Measurements from ENCODE around the gene AMIGO1.

AMIGO1 gene

DNA sequence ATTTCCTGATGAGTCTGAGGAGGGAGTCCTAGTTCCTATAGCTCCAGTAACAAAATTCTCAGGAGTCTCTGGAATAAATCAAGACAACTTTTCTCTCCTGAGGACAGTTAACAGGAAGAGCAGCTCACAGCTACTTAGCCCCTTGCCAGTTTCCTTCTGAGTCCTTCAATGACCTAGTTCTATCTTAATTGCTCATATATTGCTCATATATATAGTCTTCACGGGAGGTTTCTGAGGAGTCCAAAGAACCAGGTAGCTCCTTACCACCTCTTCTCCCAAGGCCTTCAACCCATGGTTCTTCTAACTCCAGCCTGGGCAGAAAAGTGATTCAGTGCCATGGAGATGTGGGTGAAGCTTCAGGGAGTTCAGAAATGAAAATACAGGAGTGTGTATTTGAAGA lies 4.6 kb downstream of the AMIGO1 start:
- Histone ChIP-seq H3K79me2 (ENCODE audit: control insufficient read depth, low read length) (no peaks in the 10 kb centered on the region), H3K9me3 (ENCODE audit: control insufficient read depth, insufficient read depth, low read length) (no peaks in the 10 kb centered on the region), H3K27ac (ENCODE audit: low read depth, low read length) (no peak overlapping the region), H3K4me3 (ENCODE audit: low read length) (no peak overlapping the region), H4K20me1 (ENCODE audit: control insufficient read depth, insufficient read depth, low read depth, low read length) (no peaks in the 10 kb centered on the region), H3F3A (ENCODE audit: control insufficient read depth, insufficient read depth) (no peaks in the 10 kb centered on the region), H3K36me3 (ENCODE audit: control insufficient read depth, low read length) (peaks cover 6% of the 10 kb centered on the region; the same call in 1 of the 2 replicates), H3K4me1 (ENCODE audit: control insufficient read depth, low read length) (peaks cover 3% of the 10 kb centered on the region), H3K9me2 (replicated peaks; ENCODE audit: control insufficient read depth, low read length) (no peaks in the 10 kb centered on the region), H3K4me2 (ENCODE audit: low read length) (no peak overlapping the region), H3K27me3 (ENCODE audit: control insufficient read depth, low read length) (peaks cover 19% of the 10 kb centered on the region)
- TF ChIP-seq, protein P1, sequence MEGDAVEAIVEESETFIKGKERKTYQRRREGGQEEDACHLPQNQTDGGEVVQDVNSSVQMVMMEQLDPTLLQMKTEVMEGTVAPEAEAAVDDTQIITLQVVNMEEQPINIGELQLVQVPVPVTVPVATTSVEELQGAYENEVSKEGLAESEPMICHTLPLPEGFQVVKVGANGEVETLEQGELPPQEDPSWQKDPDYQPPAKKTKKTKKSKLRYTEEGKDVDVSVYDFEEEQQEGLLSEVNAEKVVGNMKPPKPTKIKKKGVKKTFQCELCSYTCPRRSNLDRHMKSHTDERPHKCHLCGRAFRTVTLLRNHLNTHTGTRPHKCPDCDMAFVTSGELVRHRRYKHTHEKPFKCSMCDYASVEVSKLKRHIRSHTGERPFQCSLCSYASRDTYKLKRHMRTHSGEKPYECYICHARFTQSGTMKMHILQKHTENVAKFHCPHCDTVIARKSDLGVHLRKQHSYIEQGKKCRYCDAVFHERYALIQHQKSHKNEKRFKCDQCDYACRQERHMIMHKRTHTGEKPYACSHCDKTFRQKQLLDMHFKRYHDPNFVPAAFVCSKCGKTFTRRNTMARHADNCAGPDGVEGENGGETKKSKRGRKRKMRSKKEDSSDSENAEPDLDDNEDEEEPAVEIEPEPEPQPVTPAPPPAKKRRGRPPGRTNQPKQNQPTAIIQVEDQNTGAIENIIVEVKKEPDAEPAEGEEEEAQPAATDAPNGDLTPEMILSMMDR (IDR thresholded peaks at IDR 0.05; ENCODE audit: low read depth, low read length, poor library complexity, severe bottlenecking): no peak
- no peak for TF ChIP-seq EZH2phosphoT487 (IDR thresholded peaks at IDR 0.05; ENCODE audit: borderline replicate concordance, low read length)

DNA sequence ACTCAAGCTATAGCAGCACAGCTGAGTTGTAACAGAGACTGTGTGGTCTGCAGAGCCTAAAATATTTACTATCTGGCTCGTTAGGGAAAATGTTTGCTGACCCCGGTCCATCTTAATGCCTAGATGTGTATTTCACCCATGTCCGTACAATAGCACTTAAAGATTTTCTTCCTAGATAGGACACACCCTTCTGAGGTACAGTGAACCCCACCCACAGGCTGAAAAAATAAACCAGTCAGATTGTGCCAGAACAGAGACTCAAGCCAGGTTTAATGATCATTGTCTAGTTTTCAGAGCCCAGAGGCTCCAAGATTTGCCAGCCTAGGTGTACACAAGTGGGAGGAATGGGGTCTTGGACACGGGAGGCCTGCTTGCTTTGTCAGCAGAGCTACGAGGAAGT lies 5.6 kb downstream of the AMIGO1 start:
- no peaks in the 10 kb centered on the region for H3K9me2 ChIP-seq (replicated peaks; ENCODE audit: control insufficient read depth, low read length)

DNA sequence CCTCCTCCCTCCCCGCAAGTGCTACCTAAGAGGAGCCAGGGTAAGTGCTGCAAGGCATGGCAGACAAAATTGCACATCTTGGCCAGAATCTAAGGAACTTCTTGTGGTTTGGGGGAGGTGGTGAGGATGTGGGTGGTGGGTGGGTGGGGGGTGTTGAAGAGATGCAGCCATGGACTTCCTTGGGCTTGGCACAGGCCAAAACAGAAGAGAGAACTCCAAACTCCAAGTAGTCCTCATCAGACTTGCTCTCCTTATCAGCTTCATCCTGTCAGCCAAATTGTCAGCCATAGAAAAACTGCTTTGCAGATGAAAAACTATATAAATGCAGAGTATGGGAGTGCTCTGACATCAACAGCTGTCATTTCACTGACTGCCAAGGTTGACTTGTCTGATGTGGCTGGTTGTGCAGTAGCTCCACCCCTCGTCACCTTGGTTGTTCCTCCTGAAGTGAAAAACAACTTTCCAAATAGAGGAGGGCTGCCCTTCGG lies 7.1 kb downstream of the AMIGO1 start:
- Histone ChIP-seq H3K9me3 (ENCODE audit: control insufficient read depth, insufficient read depth, low read length) (no peaks in the 10 kb centered on the region), H3K9me2 (replicated peaks; ENCODE audit: control insufficient read depth, low read length) (no peaks in the 10 kb centered on the region), H3K27me3 (ENCODE audit: control insufficient read depth, low read length) (0 out of 2 replicates have a peak, but pooled peaks cover 2% of the 10 kb centered on the region), H4K20me1 (ENCODE audit: control insufficient read depth, insufficient read depth, low read depth, low read length) (no peaks in the 10 kb centered on the region), H3K36me3 (ENCODE audit: control insufficient read depth, low read length) (peaks cover 10% of the 10 kb centered on the region; the same call in 1 of the 2 replicates), H3F3A (ENCODE audit: control insufficient read depth, insufficient read depth) (no peaks in the 10 kb centered on the region), H3K4me2 (ENCODE audit: low read length) (no peak overlapping the region), H3K4me3 (ENCODE audit: low read length) (no peak overlapping the region), H3K27ac (ENCODE audit: low read depth, low read length) (no peak overlapping the region), H3K79me2 (ENCODE audit: control insufficient read depth, low read length) (no peaks in the 10 kb centered on the region), H3K4me1 (ENCODE audit: control insufficient read depth, low read length) (no peaks in the 10 kb centered on the region)
- no peak for TF ChIP-seq EZH2phosphoT487 (IDR thresholded peaks at IDR 0.05; ENCODE audit: borderline replicate concordance, low read length)
- TF ChIP-seq, protein P1 (IDR thresholded peaks at IDR 0.05; ENCODE audit: low read depth, low read length, poor library complexity, severe bottlenecking): no peak

More for the DNA sequence above, 5.6 kb downstream of the AMIGO1 start:
- Histone ChIP-seq H3K9me3 (ENCODE audit: control insufficient read depth, insufficient read depth, low read length) (no peaks in the 10 kb centered on the region), H3K27me3 (ENCODE audit: control insufficient read depth, low read length) (peaks cover 13% of the 10 kb centered on the region), H4K20me1 (ENCODE audit: control insufficient read depth, insufficient read depth, low read depth, low read length) (no peaks in the 10 kb centered on the region), H3K79me2 (ENCODE audit: control insufficient read depth, low read length) (no peaks in the 10 kb centered on the region), H3K4me3 (ENCODE audit: low read length) (no peak overlapping the region), H3F3A (ENCODE audit: control insufficient read depth, insufficient read depth) (no peaks in the 10 kb centered on the region), H3K4me1 (ENCODE audit: control insufficient read depth, low read length) (no peaks in the 10 kb centered on the region), H3K36me3 (ENCODE audit: control insufficient read depth, low read length) (peaks cover 6% of the 10 kb centered on the region; the same call in 1 of the 2 replicates), H3K27ac (ENCODE audit: low read depth, low read length) (no peak overlapping the region), H3K4me2 (ENCODE audit: low read length) (no peak overlapping the region)
- TF ChIP-seq, protein P1 (IDR thresholded peaks at IDR 0.05; ENCODE audit: low read depth, low read length, poor library complexity, severe bottlenecking): no peak
- TF ChIP-seq EZH2phosphoT487 (IDR thresholded peaks at IDR 0.05; ENCODE audit: borderline replicate concordance, low read length): no peak

Measured in DOHH2 (cell line).